MM.1S (cell line): Measurements from ENCODE around the gene ARPC1B.

Experiments
- DNase-seq: peaks from one replicate; pipeline ENCODE4 v3.0.0-alpha.2; 2015
- H2AFZ ChIP-seq: fragments of 300-600 bp; sonication (generic); 2 replicates; pipeline ENCODE4 v1.6.0; 2016; ENCODE audit warnings: antibody characterized with exemption, low read length
- H3F3A ChIP-seq: fragments of 300-600 bp; sonication (generic); 2 replicates; pipeline ENCODE4 v1.6.1; 2016; ENCODE audit warnings: mild to moderate bottlenecking, antibody characterized with exemption, low read length, moderate library complexity, mixed read lengths; ENCODE audit not compliant: insufficient read depth
- H3K27ac ChIP-seq: fragments of 300-600 bp; sonication (generic); 2 replicates; pipeline ENCODE4 v1.5.1; 2016; ENCODE audit warnings: mild to moderate bottlenecking, low read length
- H3K27me3 ChIP-seq: fragments of 300-600 bp; sonication (generic); replicated peaks from 2 replicates; pipeline ENCODE4 v1.6.0; 2016; ENCODE audit warnings: low read length; ENCODE audit not compliant: insufficient read depth
- H3K36me3 ChIP-seq: fragments of 300-600 bp; sonication (generic); replicated peaks from 2 replicates; pipeline ENCODE4 v1.6.1; 2016; ENCODE audit warnings: mild to moderate bottlenecking, low read length, mixed read lengths; ENCODE audit not compliant: insufficient read depth
- H3K4me1 ChIP-seq: fragments of 300-600 bp; sonication (generic); 2 replicates; pipeline ENCODE4 v1.6.1; 2016; ENCODE audit warnings: low read length, mixed read lengths
- H3K4me2 ChIP-seq: fragments of 300-600 bp; sonication (generic); 2 replicates; pipeline ENCODE4 v1.6.0; 2016; ENCODE audit warnings: low read depth, low read length
- H3K4me3 ChIP-seq: fragments of 300-600 bp; sonication (generic); 2 replicates; pipeline ENCODE4 v1.5.1; 2016; ENCODE audit warnings: low read length, mixed read lengths
- H3K79me2 ChIP-seq: fragments of 300-600 bp; sonication (generic); 2 replicates; pipeline ENCODE4 v1.6.1; 2016; ENCODE audit warnings: mixed run types, low read length, mixed read lengths
- H3K9ac ChIP-seq: fragments of 300-600 bp; sonication (generic); 2 replicates; pipeline ENCODE4 v1.6.1; 2016; ENCODE audit warnings: low read length, mixed read lengths
- H3K9me2 ChIP-seq: fragments of 300-600 bp; sonication (generic); replicated peaks from 2 replicates; pipeline ENCODE4 v1.6.1; 2016; ENCODE audit warnings: mild to moderate bottlenecking, low read length, mixed read lengths; ENCODE audit not compliant: insufficient read depth
- H3K9me3 ChIP-seq: fragments of 300-600 bp; sonication (generic); replicated peaks from 2 replicates; pipeline ENCODE4 v1.6.1; 2016; ENCODE audit warnings: mild to moderate bottlenecking, low read length, mixed read lengths; ENCODE audit not compliant: insufficient read depth
- H4K20me1 ChIP-seq: fragments of 300-600 bp; sonication (generic); 2 replicates; pipeline ENCODE4 v1.6.1; 2016; ENCODE audit warnings: mild to moderate bottlenecking, low read length, moderate library complexity, mixed read lengths; ENCODE audit not compliant: insufficient read depth
- CTCF ChIP-seq: fragments of 300-600 bp; sonication (generic); IDR thresholded peaks from 2 replicates; pipeline ENCODE4 v1.5.1; 2016; ENCODE audit warnings: antibody characterized with exemption, low read length, mixed read lengths
- EZH2 ChIP-seq: fragments of 300-600 bp; sonication (generic); optimal IDR thresholded peaks from 2 replicates; pipeline ENCODE3; 2017; ENCODE audit warnings: low read depth, mild to moderate bottlenecking, antibody characterized with exemption, low read length, mixed read lengths
- EZH2phosphoT487 ChIP-seq: fragments of 300-600 bp; sonication (generic); IDR thresholded peaks from 2 replicates; pipeline ENCODE4 v1.6.1; 2018; ENCODE audit warnings: antibody characterized with exemption, low read length

Gene ARPC1B

DNA sequence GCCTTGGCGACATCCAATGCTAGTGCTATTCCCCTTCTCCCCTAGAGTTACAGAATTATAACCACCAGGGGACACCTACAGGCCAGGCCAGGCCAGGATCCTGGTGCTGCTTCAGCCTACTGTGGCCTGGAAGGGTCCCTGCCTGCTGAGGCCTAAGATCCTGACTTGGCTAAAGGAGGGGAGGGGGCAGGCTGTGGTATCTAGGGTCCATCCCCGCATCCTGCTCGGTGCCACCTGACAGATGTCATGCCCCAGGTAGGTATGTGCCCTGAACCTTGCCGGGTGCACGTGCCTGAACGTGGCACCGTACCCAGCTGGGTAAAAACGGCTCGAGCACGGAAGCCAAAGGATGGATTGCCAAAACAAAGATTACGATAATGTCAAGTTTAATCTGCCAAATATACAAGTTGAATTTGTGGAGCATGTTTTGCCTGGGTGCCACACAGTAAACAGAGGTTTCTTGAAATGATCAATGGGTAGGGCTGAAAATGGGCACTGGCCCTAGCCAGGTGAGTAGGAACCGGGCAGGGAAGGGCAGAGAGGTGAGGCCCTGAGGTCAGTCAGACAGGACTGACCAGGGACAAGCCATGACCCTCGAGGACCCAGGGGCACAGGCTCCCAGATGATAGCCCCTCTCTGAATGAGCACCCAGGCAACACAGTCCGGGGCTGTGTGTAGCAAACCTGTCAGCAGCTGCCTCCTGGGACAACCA lies 21.2 kb downstream of the ARPC1B start:
- DNase-seq, result no peak
- Histone ChIP-seq H3K4me2 (no peak overlapping the region), H3K9me2 (no peaks in the 10 kb centered on the region), H3K9me3 (no peaks in the 10 kb centered on the region), H3K9ac (no peak overlapping the region), H3K79me2 (peaks cover 12% of the 10 kb centered on the region; the same call in 1 of the 2 replicates), H4K20me1 (no peaks in the 10 kb centered on the region), H3K4me1 (no peaks in the 10 kb centered on the region), H3K27ac (no peak overlapping the region), H3F3A (peaks cover 8% of the 10 kb centered on the region), H3K27me3 (no peaks in the 10 kb centered on the region), H2AFZ (no peak overlapping the region), H3K4me3 (no peak overlapping the region), H3K36me3 (no peaks in the 10 kb centered on the region)
- TF ChIP-seq EZH2phosphoT487 (no peak), CTCF (no peak), EZH2 (no peak)

DNA sequence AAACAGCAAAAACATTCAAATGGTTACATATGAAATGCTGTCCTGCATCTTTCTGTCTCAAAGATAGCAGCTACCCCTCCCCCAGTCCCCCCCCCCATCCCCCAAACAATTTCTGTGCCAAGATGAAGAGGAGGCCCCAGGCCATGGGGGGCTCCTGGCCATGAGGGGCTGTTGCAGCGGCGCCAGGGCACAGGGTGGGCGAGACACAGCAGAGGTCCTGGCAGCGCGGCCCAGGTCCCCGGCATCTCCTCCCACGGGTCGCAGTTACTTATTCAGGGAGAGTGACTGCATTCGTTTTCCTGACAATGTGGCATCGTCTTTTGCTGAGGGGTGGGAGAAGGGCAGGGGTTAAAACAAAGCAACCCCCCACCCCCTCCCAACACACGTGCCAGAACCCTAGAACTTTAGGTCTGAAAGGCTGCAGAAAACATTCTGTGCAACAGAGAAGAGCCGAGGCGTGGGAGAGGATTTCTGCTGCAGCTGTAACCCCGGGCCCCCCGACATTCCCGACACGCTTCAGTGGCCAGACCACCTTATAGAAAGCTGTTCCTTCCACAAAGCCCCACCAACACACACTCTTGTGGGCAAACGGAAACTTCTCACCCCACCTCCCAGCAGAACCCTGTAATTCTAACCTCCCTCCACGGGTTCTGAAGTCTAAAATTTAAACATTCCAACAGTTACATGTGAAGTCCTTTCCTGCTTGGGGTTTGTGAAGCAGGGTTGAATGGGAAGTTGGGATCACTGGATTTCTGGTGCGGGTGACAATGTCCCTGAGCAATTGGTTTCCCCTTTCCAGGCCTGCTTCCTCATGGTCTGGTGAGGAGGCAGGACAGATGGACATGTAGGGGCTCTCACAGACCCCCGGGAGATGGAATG lies 22.1 kb downstream of the ARPC1B start:
- no peaks in the 10 kb centered on the region for H3K36me3 ChIP-seq
- no peaks in the 10 kb centered on the region for H4K20me1 ChIP-seq
- no peak overlapping the region for H3K9ac ChIP-seq

DNA sequence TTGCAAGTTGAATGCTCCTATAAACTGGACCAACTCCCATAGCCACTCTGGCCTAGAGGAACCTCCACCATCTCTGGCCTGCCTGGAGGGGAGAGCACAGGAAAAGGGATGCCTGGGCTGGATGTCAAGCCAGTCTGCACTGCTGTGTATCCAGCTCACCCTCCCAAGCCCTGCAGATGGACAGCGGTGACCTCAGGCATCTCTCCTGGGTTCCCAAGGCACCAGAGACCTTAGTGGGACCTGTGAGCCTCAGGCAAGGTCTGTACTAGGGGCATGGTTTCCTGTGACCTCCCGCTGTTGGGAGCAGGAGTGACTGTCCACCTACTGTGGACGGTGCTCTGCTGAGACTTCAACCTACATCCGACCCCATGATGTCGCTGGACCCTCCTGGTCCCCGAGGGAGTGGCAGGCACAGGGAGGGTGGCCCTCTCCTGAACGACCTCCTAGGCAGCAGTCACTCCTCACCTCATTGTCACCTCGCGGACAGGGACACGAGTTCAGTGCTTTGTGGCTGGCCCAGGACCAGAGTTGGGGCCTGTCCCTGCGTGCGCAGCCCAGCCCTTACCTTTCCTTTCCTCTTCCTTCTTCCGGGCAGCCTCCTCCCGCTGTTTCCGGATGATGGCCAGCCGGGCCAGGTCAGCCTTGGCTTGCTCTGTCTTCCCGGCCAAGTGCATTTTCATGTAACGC lies 22.9 kb downstream of the ARPC1B start:
- Histone ChIP-seq H4K20me1 (no peaks in the 10 kb centered on the region), H3F3A (peaks cover 1% of the 10 kb centered on the region), H3K36me3 (no peaks in the 10 kb centered on the region), H3K4me3 (no peak overlapping the region), H2AFZ (no peak overlapping the region), H3K27me3 (no peaks in the 10 kb centered on the region), H3K4me1 (no peaks in the 10 kb centered on the region), H3K9me3 (no peaks in the 10 kb centered on the region), H3K4me2 (no peak overlapping the region), H3K27ac (no peak overlapping the region), H3K9ac (no peak overlapping the region), H3K9me2 (no peaks in the 10 kb centered on the region), H3K79me2 (peaks cover 12% of the 10 kb centered on the region; the same call in 1 of the 2 replicates)
- TF ChIP-seq EZH2, result no peak
- no peak for TF ChIP-seq CTCF
- TF ChIP-seq EZH2phosphoT487, result no peak
- no peak for DNase-seq

More for the DNA sequence above, 22.1 kb downstream of the ARPC1B start:
- Histone ChIP-seq H3K4me1 (no peaks in the 10 kb centered on the region), H2AFZ (no peak overlapping the region), H3K4me2 (no peak overlapping the region), H3K27ac (no peak overlapping the region), H3K9me2 (no peaks in the 10 kb centered on the region), H3F3A (peaks cover 8% of the 10 kb centered on the region), H3K27me3 (no peaks in the 10 kb centered on the region), H3K4me3 (no peak overlapping the region), H3K79me2 (peaks cover 12% of the 10 kb centered on the region; the same call in 1 of the 2 replicates), H3K9me3 (no peaks in the 10 kb centered on the region)
- TF ChIP-seq EZH2phosphoT487 (no peak), EZH2 (no peak), CTCF (no peak)
- DNase-seq, result no peak
